SKM-1 treated with dmso at 0.1 percent for 144 hours (cell line): Measurements from ENCODE around the gene GALNT5.
A peak's percentile ranks its signal among the peaks of the same experiment; 100 is the strongest.
"Not testable (repeated sequence)": the region's sequence is repeated elsewhere in the genome, so short reads cannot be mapped to it uniquely, and the experiment has no call there.

ENCODE experiments used
- DNase-seq: peaks from one replicate; lab custom pipeline; 2025; ENCODE audit not compliant: unreplicated experiment; lab: John Stamatoyannopoulos, UW

GALNT5 gene

GRCh38 chr2:157324331-157324843 lies 66.9 kb downstream of the GALNT5 start:
- DNase-seq: no peak

- no peak for DNase-seq
Measured at GRCh38 chr2:157325786-157326185, 68.3 kb downstream of the GALNT5 start, which contains the start of gene ERMN. TSS of gene ERMN (minus strand) at chr2:157325824. CDS start at chr2:157325642, 182 bp downstream.

DNA sequence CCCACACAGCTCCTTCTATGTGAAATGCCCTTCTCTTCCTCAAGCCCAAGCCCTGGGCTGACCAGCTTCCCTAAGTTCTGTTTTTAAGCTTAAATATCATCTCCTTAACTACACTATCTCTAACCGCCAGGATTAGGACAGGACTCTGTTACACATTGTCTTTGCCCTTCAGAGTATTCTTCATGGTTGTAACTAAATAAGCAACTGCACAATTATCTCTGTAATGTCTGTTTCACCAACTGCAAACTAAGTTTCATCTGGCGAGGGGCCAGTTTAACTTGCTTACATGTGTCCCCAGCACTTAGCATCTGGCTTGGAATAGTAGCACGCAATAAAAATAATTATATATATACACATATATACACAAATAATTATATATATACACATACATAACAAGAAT lies 69.2 kb downstream of the GALNT5 start:
- DNase-seq: no peak

GRCh38 chr2:157327200-157327599 lies 69.7 kb downstream of the GALNT5 start:
- no peak for DNase-seq

DNA sequence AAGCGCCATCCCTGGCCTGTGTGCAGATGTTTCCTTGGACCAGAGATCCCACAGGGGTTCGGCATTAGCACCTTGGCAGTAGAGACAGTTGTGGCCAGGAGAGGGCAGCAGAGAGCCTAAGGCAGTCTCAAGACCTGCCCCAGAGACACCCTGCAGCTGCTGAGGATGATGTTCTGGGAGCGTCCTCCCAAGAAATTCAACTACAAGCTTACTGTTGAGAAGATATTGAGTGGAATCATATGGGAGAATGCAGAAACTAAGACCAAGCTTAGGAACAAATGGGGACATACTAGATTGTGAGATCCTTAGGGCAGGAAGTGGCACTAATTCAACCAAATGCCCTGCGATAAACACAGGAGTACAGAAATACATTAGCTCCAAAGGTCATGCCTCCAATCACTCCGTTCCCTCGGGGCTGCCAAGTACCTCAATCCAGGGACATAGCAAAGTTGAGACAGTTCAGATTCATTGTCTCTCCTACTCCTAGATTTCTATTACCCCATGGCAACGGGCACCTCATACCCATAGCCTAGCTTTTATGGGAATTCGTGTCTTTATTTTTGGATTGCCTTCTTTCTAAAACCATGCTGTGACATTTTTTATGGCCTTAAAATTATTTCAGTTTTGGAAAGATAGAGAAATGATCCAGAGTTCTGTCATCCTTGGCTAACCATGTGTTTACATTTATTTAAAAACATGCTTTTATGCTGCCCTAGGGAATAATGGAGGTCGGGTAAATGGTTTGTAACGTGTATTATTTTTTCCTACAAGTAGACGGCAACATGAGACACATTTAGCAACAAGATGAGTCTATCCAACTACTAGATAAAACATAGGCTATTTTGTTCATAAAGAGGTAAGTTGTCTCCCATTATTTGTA lies 70.4 kb downstream of the GALNT5 start:
- DNase-seq: peak; percentile 45

GRCh38 chr2:157329524-157329923 lies 72.0 kb downstream of the GALNT5 start:
- DNase-seq: no peak

DNA sequence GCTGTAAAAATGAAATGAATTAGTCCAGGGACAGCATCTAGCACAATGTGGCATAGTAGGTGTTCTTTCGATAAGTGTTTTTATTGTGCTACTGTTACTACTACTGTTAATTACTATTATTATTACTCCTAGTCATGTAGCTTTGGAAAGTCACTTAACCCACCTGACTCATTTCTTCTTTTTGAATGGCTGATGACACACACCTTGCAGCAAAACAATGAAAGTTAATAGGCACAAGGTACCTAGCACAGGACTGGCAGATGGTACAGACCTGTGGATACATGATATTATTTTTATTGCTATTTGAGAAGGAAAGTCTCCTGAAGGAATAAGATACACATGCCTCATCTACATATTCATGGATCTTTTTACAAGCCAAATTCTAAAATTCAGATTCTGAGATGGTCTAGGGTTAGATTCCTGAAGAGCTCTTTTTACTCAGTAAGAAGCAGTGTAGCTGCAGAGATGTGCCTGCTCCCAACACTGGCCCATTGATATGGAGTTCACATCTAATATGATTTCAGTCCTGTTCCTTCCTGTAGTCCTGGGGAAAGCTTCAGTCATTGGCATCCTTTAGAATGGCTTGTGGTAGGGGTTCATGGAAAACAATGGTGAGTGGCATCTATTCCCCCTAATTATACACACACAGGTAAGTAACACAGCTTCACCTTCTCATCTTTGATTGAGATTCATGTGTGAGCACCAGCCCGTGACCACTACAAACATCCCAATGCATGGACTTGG lies 76.0 kb downstream of the GALNT5 start:
- no peak for DNase-seq

DNA sequence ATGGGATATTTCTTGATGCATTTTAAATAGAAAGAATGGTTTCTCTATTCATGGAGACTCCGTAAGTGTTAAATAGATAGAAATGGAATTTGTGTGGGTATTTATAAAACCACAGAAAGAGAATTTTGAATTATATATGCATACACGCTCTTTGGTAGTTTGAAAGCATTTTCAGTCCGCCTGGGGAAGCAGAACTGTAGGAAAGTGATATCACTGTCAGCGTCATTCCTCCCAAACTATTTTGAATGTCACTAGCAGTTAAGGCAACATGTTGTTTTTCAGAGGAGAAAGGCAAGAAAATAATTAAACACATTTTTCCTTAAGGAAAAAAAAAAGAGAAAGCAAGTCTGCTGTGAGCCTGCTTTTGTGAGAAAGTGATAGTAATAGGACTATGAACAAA lies 76.8 kb downstream of the GALNT5 start:
- DNase-seq: no peak

DNA sequence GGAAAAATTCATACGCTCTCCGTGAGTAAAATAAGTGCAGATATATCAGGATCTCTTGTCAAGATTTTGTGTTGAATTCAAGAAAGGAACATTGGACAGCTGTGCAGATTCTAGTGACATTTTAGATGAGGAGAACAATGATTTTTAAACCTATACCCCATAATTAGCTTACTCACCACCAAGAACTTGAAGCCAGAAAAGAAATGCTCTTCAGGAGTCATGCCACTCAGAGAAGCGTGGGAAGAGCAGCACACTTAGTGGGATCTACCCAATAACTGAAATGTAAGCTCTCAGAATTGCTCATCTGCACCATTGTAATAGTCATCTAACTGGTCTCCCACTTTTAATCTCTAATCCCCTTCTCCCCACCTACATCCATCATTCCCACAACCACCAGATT lies 77.3 kb downstream of the GALNT5 start:
- no peak for DNase-seq

- DNase-seq: peak; percentile 45
Measured at GRCh38 chr2:157336137-157337010, 78.9 kb downstream of the GALNT5 start.

- DNase-seq: no peak
Measured at GRCh38 chr2:157337978-157338377, 80.5 kb downstream of the GALNT5 start.

DNA sequence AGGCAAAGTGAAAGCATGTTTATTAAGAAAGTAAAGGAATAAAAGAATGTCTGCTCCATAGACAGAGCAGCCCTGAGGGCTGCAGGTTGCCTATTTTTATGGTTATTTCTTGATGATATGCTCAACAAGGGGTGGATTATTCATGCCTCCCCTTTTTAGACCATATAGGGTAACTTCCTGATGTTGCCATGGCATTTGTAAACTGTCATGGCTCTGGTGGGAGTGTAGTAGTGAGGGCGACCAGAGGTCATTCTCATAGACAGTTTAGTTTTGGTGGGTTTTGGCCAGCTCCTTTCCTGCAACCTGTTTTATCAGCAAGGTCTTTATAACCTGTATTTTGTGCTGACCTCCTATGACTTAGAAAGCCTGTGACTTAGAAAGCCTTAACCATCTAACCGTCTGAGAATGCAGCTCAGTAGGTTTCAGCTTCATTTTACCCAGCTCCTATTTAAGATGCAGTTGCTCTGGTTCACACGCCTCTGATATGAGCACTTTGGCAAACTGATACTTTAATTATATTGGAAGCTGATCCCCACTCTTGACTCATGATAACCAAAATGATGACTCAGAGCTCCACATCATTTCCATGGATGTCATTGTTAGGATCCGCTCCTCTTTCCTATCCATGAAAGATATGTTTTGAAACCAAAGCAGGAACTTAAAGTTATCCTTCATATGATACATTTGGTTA lies 82.6 kb downstream of the GALNT5 start:
- no peak for DNase-seq

- not testable (repeated sequence) for DNase-seq
Measured at GRCh38 chr2:157341381-157341780, 83.9 kb downstream of the GALNT5 start.

GRCh38 chr2:157345647-157346389 lies 88.3 kb downstream of the GALNT5 start:
- no peak for DNase-seq

DNA sequence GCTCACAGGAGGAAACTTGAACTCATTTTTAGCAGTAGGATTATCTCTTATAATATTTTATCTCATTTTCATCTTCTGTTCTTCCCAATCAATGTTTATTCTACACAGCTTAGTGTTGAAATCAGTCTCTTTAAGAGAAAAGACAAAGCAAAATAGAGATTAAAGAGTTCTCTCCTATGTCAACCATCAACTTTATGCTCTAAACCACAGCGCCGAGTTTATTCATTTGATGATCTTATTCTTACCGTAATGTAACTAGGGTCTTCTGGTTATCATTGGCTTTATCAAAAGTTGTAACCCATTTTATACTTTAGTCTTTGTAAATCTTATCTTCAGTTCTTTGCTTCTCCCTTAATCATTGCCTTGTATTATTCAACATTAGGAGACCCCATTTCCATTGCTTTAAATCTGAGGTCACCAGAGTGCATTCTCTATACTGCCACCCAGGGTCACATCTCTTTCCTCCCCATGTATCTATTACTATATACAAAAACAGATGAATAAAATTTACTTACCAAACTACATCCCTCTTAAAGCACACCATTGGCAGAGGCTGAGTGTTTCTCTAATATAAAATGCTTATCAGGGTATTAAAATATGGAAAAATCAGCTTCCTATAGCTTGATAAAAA lies 90.9 kb downstream of the GALNT5 start:
- no peak for DNase-seq

DNA sequence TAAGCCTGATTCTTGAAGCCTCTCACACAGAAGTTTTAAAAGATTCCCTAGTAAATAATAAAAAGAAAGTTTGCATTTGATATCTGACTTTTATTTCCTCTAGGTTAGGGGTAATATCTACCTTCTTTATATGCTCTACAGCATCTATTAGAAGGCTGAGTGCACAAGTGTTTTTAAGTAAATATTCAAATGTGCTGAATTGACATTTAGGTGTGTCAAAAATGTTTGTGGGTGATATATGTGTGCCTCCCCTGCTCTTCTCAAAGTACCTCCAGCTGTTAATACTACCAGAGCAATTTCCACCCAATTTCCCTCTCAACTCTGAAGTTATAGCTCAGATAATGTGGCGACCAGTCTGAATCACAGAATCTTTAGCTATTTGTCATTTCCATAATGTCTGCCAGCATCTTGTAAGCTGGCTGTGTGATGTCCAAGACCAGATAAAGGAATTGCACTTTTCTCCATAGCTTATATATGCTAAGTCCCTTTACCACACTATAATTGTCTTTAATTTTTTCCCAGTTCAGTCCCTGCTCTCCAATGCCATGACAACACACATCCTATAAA lies 92.5 kb downstream of the GALNT5 start:
- no peak for DNase-seq

DNA sequence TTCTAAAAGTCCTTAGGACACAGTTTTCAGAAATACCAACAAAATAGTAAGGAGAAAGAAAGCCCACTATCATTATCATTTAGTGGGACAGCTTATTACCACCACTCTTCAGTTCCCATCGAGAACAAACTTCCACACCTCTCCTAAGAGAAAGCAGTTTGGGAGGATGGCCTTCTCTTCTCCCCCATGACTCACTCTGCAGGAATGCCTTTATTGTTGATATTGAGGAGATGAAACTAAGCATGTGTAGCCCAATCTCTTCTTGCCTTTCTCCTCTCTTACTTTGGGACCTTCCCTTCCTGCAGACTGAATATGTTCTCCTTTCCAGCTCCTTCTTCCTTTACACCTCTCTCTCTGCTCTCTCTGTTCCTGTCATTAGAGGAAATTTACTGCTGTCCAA lies 98.1 kb downstream of the GALNT5 start:
- DNase-seq: no peak

DNA sequence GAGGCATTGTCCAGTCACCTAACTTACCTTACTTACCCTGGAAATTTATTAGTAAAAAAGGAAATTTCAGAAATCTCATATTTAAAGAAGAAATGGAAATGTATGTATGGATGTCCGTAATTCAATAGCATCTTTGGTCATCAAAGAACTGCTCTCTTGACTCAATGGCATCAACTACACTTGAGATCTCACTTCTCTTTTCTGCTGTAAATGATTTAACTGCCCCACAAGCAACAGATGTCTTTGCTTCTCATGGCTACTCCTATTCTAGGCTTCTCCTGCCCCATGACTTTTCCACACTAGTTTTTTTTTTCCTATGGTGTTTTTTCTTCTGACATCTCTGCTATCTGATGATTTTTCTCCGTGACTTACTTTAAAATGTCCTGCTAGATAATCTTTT lies 102.1 kb downstream of the GALNT5 start:
- DNase-seq: no peak

- DNase-seq: no peak
Measured at GRCh38 chr2:157361526-157361925, 104.0 kb downstream of the GALNT5 start.
